ENCODE data around the gene RAPGEF2. TPM values are rescaled to one million over a fixed set of nuclear protein-coding genes. Genes with fewer than 3 reads are reported as not detected.

The RAPGEF2 gene
- total RNA-seq, 1 experiment from 2014 or later = 37.1 TPM

- no peak overlapping the region for H3K56ac ChIP-seq (ENCODE audit: insufficient read length, low read depth, low read length)
Observed at GRCh38 chr4:159382856-159383561, 280.1 kb downstream of the RAPGEF2 start.

More at GRCh38 chr4:159382856-159383561, 280.1 kb downstream of the RAPGEF2 start:
- Mint-ChIP-seq H3K36me3 (ENCODE audit: insufficient read depth in 1 of 3, low read depth in 3 of 3) (peaks cover 0 to 11% (median 4%) of the 10 kb centered on the region in 3 experiments; a peak in 2 of 7 replicates), H3K4me1 (peaks cover 8 to 26% of the 10 kb centered on the region in 2 experiments), H3K27ac (no peak overlapping the region), H3K9me3 (peaks cover 10 to 25% of the 10 kb centered on the region in 2 experiments), H3K27me3 (ENCODE audit: low read depth) (peaks cover 39% of the 10 kb centered on the region), H3K4me3 (no peak overlapping the region)
- no peak overlapping the region for H2BK15ac ChIP-seq (ENCODE audit: low read depth, low read length)
- no CpG with 5 or more reads among the region's 8 CpGs for WGBS (ENCODE audit: extremely low coverage, insufficient read length, low lambda C conversion rate)
- H3K23me2 ChIP-seq (ENCODE audit: insufficient read length, low read depth, low read length, poor library complexity, severe bottlenecking) = no peaks in the 10 kb centered on the region
- no peak overlapping the region for H3K18ac ChIP-seq (ENCODE audit: insufficient read length, low read depth, low read length)
- H3K79me2 ChIP-seq (ENCODE audit: insufficient read depth, low read length) = no peaks in the 10 kb centered on the region
- no peaks in the 10 kb centered on the region for H3K9me3 ChIP-seq (ENCODE audit: control insufficient read depth, low read depth, low read length)
- H3K27me3 ChIP-seq (ENCODE audit: insufficient read depth, low read length) = peaks cover 18% of the 10 kb centered on the region; the same call in 1 of the 2 replicates
- H4K20me1 ChIP-seq (ENCODE audit: control insufficient read depth, insufficient read depth, insufficient read length) = no peaks in the 10 kb centered on the region
- TF ChIP-seq CTCF (conservative IDR thresholded peaks at IDR 0.05) = no peak
- H2BK12ac ChIP-seq (ENCODE audit: insufficient read length, low read depth, low read length) = no peak overlapping the region
- H3K4me2 ChIP-seq (ENCODE audit: insufficient read depth, insufficient read length, low read length) = peak overlapping the region; percentile 35
- H3K14ac ChIP-seq (ENCODE audit: insufficient read depth, low read length) = no peak overlapping the region
- H3K79me1 ChIP-seq (ENCODE audit: insufficient read depth, low read depth, low read length, poor library complexity, severe bottlenecking) = no peaks in the 10 kb centered on the region
- H2BK5ac ChIP-seq (ENCODE audit: insufficient read length, low read length) = no peak overlapping the region
- no peak overlapping the region for H2AFZ ChIP-seq (ENCODE audit: low read length)
- no peak overlapping the region for H3K27ac ChIP-seq (ENCODE audit: insufficient read length, low read depth, low read length)
- H3K23ac ChIP-seq (ENCODE audit: insufficient read length, low read depth, low read length) = no peak overlapping the region
- H2BK120ac ChIP-seq (ENCODE audit: low read depth, low read length, poor library complexity, severe bottlenecking) = no peak overlapping the region
- no peak overlapping the region for H3T11ph ChIP-seq (ENCODE audit: low read length)
- H4K8ac ChIP-seq (replicated peaks; ENCODE audit: insufficient read length, low read depth, low read length) = no peak overlapping the region
- no peak overlapping the region for H2BK20ac ChIP-seq (ENCODE audit: low read depth, low read length, poor library complexity, severe bottlenecking)
- no peak overlapping the region for H3K9ac ChIP-seq (ENCODE audit: extremely low read depth, insufficient read length, low read length)
- H4K91ac ChIP-seq (ENCODE audit: insufficient read length, low read depth, low read length) = no peak overlapping the region
- no peak overlapping the region for H2AK5ac ChIP-seq (ENCODE audit: insufficient read length, low read length)
- no peak overlapping the region for H3K4ac ChIP-seq (ENCODE audit: low read depth, low read length)
- H4K5ac ChIP-seq (ENCODE audit: insufficient read length, low read depth, low read length) = no peak overlapping the region
- H3K4me1 ChIP-seq (ENCODE audit: insufficient read depth, low read length) = no peaks in the 10 kb centered on the region
- peak; percentile 38 for DNase-seq
